IPS-11a (cell line): ENCODE data around the gene CEP43.

Experiments used
- H3K4me3 ChIP-seq: one replicate; pipeline ENCODE4 v1.5.1; 2013; ENCODE audit warnings: low read depth, low read length, control low read depth

CEP43 gene

GRCh38 chr6:167005350-167006159 lies 6.4 kb downstream of the CEP43 start:
- no peak overlapping the region for H3K4me3 ChIP-seq

DNA sequence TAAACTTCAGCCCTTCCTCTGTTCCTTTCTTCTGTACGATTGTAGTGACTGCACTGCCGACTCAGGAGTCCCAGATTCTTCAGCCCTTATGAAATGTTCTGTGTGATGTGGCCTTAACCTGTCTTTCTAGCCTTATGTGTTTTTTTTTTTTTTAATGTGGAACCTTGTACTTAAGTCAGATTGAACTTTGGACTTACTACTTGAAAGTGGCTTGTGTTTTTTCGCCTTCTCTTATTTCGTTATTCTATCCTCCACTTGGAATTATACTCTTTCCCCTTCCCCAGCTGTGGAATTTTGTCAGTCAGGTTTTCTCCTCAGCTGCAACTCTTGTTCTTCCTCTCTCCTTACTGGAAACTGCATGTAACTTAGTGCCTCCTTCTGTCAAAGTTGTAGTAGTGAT lies 8.8 kb downstream of the CEP43 start:
- no peak overlapping the region for H3K4me3 ChIP-seq

- H3K4me3 ChIP-seq: no peak overlapping the region
These were observed 13.9 kb downstream of the CEP43 start for GRCh38 chr6:167013067-167013466.

GRCh38 chr6:167013946-167014345 lies 14.7 kb downstream of the CEP43 start:
- no peak overlapping the region for H3K4me3 ChIP-seq

GRCh38 chr6:167015302-167015701 lies 16.1 kb downstream of the CEP43 start:
- H3K4me3 ChIP-seq: no peak overlapping the region

GRCh38 chr6:167020206-167020605 lies 21.0 kb downstream of the CEP43 start:
- no peak overlapping the region for H3K4me3 ChIP-seq

DNA sequence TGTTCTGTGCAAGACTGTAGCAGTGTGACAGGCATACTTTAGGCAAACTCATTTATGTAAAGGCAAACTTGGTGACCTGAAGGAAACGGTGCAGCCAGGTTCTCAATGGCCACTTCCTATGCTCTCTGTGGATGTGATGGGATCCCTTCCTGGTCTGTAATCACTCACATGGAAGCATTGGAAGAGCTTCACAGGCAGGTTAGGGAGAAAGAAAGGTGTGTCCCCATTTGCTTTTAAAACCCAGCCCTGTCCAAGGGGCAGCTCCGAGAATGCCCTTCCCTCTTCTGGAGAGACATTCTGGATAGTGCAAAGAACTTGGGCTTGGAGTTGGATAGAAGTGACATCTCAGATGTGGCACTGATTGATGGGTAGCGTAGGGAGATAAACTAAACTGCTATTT lies 28.1 kb downstream of the CEP43 start:
- H3K4me3 ChIP-seq: no peak overlapping the region

DNA sequence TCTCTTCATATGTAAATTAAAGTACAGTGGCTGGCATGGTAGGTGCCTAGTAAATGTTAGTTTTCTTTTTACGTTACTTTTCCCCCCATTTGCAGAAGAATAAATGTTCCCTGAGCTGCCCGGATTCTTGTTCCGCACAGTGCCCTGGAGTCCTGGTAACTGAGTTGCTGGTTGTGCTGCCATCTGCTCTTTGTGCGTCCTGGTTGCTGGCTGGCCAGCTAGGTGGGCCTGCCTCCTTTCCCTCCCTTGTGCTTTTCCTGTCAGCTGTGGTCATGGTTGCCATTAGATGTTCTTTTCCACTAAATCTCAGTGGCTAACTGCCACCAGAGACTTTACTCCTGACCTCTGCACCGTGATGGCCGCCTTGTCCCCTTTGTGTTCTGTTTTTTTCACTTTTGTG lies 28.6 kb downstream of the CEP43 start:
- H3K4me3 ChIP-seq: no peak overlapping the region

GRCh38 chr6:167030222-167031072 lies 31.2 kb downstream of the CEP43 start:
- no peak overlapping the region for H3K4me3 ChIP-seq

GRCh38 chr6:167031082-167031709 lies 32.0 kb downstream of the CEP43 start:
- H3K4me3 ChIP-seq: no peak overlapping the region

GRCh38 chr6:167034056-167034455 lies 34.9 kb downstream of the CEP43 start:
- no peak overlapping the region for H3K4me3 ChIP-seq

- no peak overlapping the region for H3K4me3 ChIP-seq
These were observed 38.6 kb downstream of the CEP43 start for GRCh38 chr6:167037762-167038161.

GRCh38 chr6:167044696-167045095 lies 45.5 kb downstream of the CEP43 start:
- H3K4me3 ChIP-seq: no peak overlapping the region

DNA sequence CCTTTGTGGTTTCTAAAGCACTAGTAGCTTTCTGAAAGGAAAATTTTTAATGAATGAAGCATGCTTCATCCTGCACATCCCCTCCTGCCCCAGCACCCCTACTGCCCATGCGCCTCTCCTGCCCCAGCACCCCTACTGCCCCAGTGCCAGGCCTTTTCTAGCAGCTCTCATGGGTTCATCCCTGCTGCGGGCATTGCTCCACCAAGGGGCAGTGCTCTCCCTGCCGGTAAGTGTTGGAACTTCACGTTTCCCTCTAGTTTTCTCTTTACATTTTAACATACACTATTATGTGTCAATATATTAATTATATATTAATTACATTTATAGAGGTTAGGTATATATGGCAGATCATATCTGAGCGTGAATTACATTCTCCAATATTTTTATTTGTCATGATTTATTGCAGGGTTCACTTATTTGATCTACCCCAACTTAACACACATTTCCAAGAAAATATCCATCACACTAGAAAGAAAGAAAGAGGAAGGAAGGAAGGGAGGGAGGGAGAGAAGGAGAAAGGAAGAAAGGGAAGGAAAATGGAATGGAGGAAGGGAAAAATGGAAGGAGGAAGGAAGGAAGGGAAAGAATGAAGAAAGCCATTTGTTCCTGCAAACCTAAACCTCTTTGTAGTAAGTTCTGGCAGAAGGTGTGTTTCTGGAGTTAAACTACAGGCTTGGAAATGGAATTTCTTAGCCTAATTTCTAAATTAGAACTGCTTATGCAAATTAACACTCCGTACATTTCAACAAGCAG lies 46.8 kb downstream of the CEP43 start:
- H3K4me3 ChIP-seq: no peak overlapping the region

DNA sequence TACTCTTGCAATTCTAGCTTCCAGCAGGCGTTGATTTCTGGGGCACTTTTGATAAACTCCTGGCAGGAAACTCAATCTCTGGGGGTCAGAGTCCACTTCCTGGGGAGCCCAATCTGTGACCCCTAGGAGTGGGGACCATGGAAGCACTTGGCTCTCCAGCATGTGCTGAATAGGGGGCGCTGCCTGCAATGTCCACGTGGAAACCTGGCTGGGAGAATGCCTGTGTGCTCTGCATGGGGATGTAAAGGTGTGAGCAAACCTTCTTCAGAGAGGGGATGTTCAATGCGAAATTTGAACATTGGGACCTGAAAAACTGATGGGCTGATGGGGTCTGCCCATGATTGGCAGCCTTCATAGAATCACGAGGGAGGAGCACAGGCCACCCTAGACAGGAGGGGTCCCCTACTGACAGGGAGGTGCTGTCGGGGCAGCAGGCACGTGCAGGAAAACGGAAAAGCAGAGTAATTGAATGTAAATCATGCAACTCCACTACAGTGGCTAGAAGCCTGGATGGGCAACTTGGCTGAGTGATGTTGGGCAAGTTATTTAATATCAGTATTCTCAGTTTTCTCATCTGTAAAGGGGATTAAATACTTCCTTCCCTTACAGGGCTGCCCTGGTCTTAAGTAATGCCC lies 47.8 kb downstream of the CEP43 start:
- H3K4me3 ChIP-seq: no peak overlapping the region

GRCh38 chr6:167047554-167047953 lies 48.4 kb downstream of the CEP43 start:
- no peak overlapping the region for H3K4me3 ChIP-seq
